Ishikawa (cell line): ENCODE data around the gene DEXI.

Source experiments
- CEBPB ChIP-seq: IDR thresholded peaks from 2 replicates; pipeline ENCODE4 v1.6.1; 2012
- EGR1 ChIP-seq: IDR thresholded peaks from 2 replicates; pipeline ENCODE4 v1.6.1; 2012
- EP300 ChIP-seq: IDR thresholded peaks from 2 replicates; pipeline ENCODE4 v1.6.1; 2012; ENCODE audit warnings: borderline replicate concordance
- MAX ChIP-seq: IDR thresholded peaks from 2 replicates; pipeline ENCODE4 v1.6.1; 2012
- NFIC ChIP-seq: IDR thresholded peaks from 2 replicates; pipeline ENCODE4 v1.6.1; 2012
- RAD21 ChIP-seq: IDR thresholded peaks from 2 replicates; pipeline ENCODE4 v1.6.1; 2012; ENCODE audit warnings: low read depth
- REST ChIP-seq: IDR thresholded peaks from 2 replicates; pipeline ENCODE4 v1.6.1; 2012; ENCODE audit warnings: low read depth, mild to moderate bottlenecking
- TAF1 ChIP-seq: IDR thresholded peaks from 2 replicates; pipeline ENCODE4 v1.6.1; 2012; ENCODE audit warnings: low read depth, mild to moderate bottlenecking
- TCF12 ChIP-seq: IDR thresholded peaks from 2 replicates; pipeline ENCODE4 v1.6.1; 2012; ENCODE audit warnings: low read depth
- YY1 ChIP-seq: IDR thresholded peaks from 2 replicates; pipeline ENCODE4 v1.6.1; 2012; ENCODE audit warnings: low read depth

- TF ChIP-seq REST, result no peak
- TF ChIP-seq NFIC, result no peak
- no peak for TF ChIP-seq EP300
- TF ChIP-seq YY1, result no peak
- no peak for TF ChIP-seq TCF12
- TF ChIP-seq TAF1, result no peak
- TF ChIP-seq MAX, result no peak
- TF ChIP-seq CEBPB, result no peak
- no peak for TF ChIP-seq RAD21
- TF ChIP-seq EGR1, result no peak
Measured at GRCh38 chr16:10987361-10988163, 45.3 kb upstream of the DEXI start.
